Right renal pelvis (tissue), 4 donors: Measurements from ENCODE around the gene TIMM10. TPM values are rescaled to one million over a fixed set of nuclear protein-coding genes. Genes with fewer than 3 reads are reported as not detected.
A peak's percentile ranks its signal among the peaks of the same experiment; 100 is the strongest.
"Not testable (repeated sequence)": the region's sequence is repeated elsewhere in the genome, so short reads cannot be mapped to it uniquely, and the experiment has no call there.

Experiments
- DNase-seq, 4 donors: peaks; one replicate each; pipeline ENCODE4 v3.0.0-alpha.2; 2013; ENCODE audit warnings: low read depth in 4 of 4, low spot score in 3 of 4, missing footprints in 1 of 4
- polyA plus RNA-seq, 4 donors: library from polyadenylated mRNA; unstranded; fragments of 120-200 nt; gene quantifications; one replicate each; pipeline ENCODE4 v1.2.1, GENCODE V29; 2013; ENCODE audit not compliant: insufficient read length in 4 of 4

TIMM10 gene
- polyA plus RNA-seq, 4 donors: 43.8 to 56.6 (median 49.4) TPM

DNA sequence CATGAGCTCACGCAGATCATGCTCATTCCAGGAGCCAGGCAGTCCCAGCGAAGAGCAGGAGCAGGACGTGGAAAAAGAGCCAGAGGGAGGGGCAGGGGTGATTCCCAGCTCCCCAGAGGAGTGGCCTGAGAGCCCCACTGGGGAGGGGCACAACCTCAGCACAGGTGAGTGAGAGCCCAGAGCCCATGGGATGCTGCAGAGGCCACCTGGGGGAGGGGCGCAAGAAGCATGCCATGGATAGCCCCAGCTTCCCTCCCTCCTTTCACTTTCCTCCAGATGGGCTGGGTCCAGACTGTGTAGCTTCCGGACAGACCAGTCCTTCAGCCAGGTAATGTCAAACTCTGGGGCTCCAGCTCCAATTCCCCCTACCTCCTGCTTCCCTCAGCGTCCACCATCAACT lies 13.0 kb upstream of the TIMM10 start:
- no peak for DNase-seq

DNA sequence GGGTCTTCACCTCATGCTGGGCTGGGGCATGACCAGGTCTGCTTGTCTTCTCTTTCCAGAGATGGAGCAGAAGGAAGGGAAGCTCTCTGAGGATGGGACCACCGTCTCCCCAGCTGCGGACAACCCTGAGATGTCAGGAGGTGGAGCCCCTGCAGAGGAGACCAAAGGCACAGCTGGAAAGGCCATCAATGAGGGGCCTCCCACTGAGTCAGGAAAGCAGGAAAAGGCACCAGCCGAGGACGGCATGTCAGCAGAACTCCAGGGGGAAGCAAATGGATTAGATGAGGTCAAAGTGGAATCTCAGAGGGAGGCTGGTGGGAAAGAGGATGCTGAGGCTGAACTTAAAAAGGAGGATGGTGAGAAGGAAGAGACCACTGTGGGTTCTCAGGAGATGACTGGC lies 12.0 kb upstream of the TIMM10 start:
- no peak for DNase-seq

DNA sequence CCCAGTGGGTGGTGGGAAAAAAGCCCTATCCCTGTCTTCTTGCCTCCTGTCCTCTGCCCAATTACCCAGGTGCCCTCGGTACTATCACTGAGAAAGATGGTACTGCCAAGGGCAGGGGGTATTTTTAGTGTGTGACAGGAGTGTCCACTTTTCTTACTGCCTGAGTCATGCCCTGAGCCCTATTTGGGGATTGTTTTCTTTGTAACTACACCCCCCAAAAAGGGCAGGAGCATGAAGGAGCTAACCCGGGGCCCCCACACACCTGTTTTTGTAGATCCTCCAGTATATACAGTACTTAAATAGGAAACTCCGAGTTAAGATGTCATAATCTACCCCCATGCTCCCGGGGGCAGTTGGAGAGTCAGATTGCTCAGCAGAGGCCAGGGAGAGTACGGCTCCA lies 10.6 kb upstream of the TIMM10 start:
- DNase-seq: no peak

DNA sequence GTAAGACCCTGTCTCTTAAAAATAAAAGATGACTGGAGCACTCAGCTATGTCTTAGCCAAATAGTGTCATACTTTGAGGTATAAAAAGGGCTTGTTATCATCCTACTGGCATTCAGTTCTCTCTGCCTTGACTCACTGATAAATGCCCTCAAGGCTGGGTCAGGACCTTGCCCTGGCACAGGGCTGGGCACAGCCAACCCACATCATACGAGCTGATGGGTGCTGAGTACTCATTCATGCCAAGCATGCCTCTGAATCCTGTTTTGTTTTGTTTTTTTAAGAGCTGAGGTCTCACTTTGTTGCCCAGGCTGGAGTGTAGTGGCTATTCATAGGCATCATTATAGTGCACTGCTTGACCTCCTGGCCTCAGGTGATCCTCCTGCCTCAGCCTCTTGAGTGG lies 8.8 kb upstream of the TIMM10 start:
- DNase-seq: no peak

DNA sequence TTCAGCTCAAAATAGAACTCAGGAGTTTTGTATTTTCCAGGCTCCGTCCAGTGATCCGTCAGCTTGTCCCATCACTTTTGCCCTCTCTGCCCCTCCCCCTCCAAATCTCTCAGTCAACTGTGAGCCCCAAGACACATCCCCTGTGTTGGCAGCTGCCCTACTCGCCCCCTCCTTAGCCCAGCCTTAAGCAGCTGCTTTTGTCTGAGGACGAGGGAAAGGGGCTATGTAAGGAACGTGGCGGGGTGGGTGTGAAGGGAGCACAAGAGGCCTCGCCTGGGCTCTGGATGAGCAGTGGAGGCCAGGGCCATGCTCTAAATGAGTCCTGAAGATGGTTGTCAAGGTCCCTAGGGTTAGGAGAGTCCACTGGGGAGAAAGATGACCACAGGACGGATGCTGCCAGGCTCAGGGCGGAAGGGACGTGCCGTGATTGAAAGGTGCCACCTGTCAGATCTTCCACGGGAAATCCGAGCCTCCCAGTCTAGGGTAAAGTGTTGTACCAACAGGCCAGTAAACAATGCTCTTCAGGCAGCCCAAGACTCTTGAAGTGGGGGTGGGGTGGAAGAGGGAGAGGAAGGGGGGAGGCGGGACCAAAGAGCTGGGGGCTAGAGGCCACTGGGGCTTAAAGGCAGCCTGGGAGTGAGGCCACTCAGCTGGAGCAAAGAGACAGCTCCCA lies 6.5 kb upstream of the TIMM10 start, which contains the start of gene SMTNL1:
TSS of gene SMTNL1 (plus strand) at position 649 of the 673 bp plus-strand sequence. CDS start 5,048 bp downstream, outside the sequence.
- DNase-seq: no peak

DNA sequence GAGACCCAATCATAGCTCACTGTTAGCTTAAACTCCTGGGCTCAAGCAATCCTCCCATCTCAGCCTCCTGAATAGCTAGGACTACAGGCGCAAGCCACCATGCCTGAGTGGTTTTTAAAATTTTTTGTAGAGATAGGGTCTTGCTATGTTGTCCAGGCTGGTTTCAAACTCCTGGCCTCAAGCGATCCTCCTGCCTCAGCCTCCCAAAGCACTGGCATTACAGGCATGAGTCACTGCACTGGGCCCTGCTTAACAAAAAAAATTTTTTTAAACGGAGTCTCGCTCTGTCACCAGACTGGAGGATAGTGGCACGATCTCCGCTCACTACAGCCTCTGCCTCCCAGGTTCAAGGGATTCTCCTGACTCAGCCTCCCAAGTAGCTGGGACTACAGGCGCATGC lies 3.9 kb upstream of the TIMM10 start:
- not testable (repeated sequence) for DNase-seq

DNA sequence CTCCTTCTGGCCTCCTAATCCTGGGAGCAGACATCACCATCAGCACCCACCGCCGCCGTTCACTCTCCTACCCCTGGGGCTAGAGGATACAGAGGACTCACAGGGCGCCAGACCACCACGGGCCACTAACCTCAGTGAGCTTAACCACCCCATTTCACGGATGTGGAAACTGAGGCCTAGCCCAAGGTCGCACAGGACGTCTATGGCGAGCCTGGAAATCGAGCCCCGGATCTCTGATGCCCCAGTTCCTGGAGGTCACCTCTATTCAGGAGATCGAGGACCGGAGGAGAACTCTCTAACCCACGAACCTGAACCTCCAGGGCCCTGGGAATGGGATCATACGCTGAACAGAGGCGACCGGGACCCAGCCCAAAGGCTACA lies 349 bp downstream of the TIMM10 start:
- DNase-seq: no peak

DNA sequence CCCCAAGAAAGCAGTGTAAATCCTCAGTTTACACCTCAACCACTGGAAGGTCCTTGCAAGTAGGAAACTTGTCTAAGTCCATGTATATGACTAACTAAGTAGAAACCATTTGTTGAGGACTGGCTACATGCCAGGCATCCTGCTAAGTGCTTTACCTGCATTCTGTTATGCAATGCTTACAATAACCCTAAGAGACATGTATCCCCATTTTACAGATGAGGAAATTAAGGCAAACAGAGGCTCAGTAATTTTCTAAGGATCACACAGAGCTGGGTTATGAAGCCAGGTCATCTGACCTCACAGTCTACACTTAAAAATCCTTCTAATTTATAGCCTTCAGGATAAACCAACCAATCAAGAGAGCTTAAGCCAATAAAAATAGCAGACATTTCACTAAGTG lies 1.5 kb downstream of the TIMM10 start:
- DNase-seq: no peak

DNA sequence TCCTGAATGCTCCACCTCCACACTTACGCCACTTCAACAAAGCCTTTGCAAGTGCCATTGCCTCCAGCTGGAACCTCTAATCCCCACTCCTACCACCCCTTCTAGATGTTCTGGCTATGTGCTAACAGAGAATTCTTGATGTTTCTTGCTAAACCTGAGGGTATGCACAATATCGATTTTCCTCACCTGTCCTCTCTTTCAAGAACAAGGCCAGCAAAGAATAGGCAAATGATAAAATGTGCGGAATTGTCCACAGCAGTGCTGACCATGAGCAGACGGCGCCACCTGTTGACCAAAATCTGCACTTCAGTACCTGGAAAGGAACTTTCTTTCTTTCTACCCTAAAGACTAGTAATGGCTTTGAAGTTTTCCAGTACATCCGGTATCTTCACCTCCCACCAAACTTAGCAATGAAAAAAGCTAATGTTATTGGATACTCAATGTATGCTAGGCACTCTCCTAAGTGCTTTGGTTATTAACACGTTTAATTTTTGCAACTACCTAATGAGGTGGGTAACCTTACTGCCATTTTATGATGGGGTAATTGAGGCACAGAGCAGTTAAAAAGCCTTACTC lies 3.4 kb downstream of the TIMM10 start:
- DNase-seq: peak in 1 of 4 donors; percentile 57

DNA sequence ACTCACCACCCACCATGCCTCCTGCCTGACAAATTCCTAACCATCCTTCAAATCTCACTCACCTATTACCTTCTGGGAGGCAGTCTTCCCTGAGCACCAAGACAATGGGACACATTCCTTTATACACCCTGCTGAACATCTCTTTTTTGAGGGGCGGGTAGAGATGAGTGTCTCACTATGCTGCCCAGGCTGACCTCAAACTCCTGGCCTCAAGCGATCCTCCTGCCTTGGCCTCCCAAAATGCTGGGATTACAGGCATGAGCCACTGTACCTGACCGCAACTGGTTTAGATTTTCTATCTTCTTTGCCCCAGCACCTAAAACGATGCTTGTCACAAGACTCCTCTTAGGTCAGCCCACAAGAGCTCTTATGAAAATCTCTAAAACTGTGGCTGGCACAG lies 7.1 kb downstream of the TIMM10 start:
- DNase-seq: no peak

DNA sequence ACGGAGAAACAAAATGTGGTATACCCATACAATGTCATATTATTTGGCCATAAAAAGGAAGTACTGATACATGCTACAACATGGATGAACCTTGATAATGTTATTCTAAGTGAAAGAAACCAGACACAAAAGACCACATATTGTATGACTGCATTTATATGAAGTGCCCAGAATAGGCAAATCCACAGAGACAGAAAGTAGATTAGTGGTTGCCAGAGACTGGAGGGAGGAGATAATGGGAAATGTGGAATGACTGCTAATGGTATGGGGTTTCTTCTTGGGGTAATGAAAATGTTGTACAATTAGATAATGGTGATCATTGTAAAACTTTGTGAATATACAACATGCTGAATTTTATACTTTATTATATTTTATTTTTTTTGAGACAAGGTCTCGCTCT lies 9.4 kb downstream of the TIMM10 start:
- DNase-seq: no peak

DNA sequence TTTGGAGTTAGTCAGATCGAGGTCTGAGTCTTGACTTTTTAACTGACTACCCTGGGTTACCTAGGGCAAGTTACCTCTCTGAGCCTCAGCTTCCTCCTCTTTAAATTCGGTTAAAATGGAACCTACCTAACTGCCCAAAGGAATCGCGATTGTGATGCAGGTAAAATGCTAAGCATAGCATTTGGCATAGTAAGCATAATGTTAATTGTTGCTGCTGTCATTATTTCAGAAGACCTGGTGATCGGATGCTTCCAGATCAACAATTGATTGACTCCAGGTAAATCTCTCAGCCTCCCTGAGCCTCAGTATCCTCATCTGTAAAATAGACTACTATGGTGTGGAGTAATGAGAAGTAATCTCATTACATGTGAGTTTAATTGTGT lies 14.5 kb downstream of the TIMM10 start:
- no peak for DNase-seq

DNA sequence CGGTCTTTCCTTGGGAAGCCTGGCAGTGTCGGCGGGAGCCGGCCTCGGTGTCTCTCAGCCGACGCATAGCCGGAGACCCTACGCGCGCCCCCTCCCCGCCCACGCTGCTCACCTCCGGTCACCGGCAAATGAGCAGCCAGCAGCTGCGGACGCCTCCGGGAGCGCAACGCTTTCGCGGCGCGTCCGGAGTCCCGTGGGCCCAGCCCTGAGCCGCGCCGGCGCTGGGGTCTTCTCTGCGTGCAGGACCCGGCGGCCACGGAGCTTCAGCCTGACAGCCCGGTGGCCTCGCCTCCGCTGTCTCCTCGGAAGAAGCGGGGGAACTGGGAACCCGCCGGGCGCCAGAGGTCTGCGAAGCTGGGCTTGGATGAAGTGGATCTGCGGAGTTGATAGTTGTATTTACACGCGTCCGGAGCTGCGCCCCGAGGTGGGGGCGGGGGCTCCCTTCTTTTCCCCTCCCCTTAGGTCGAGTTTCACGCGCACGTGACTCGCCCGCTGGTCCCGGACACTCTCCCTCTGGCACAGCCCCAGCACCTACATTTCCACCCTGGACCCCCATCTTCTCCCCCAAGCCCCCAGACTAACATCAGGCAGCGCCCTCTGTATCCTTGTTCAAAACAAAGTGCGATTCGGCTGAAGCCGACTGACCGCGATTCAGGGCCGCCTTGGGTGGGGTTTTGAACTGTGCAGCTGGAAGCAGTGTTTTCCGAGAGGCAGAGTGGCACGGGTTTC lies 15.1 kb downstream of the TIMM10 start, which contains the start of gene SLC43A1:
TSS of gene SLC43A1 (minus strand) at position 371 of the 729 bp plus-strand sequence. CDS start 1,591 bp downstream, outside the sequence.
- DNase-seq: no peak

DNA sequence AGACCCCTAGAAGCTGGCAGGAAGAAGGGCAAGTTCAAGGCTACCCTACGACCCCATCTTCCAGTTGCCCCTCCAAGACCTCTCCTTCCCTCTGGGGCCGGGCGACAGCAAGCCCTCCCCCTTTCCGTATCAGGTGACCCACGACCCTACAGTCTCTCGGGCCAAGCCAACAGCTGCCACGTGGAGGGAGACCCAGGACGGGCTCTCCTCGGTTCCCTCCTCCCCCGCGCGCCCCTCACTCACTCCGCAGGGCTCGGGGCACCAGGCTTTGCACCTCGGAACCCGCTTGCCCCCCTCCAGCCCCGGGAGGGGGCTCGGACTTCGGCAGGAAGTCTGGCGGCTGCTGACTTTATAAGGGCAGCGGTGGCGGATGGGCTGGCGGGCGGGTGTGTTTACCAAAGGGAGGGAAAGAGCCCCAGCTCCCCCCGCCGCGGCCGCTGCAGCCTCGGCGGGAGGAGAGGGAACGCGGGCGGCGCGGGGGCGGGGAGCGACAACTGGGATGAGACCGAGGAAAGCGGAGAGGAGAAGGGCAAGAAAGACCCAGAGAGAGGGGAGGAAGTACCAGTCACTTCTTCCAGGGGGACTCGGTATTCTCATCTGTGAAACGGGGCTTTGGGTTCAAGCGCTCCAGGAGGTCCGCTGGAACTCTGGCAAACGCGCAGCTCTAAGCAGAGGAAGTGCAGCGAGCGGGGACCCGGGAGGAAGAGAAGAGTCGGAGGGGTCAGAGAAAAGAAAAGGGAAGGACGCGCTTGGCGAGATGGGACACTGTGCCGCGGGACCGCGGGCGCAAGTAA lies 15.8 kb downstream of the TIMM10 start:
- DNase-seq: no peak

DNA sequence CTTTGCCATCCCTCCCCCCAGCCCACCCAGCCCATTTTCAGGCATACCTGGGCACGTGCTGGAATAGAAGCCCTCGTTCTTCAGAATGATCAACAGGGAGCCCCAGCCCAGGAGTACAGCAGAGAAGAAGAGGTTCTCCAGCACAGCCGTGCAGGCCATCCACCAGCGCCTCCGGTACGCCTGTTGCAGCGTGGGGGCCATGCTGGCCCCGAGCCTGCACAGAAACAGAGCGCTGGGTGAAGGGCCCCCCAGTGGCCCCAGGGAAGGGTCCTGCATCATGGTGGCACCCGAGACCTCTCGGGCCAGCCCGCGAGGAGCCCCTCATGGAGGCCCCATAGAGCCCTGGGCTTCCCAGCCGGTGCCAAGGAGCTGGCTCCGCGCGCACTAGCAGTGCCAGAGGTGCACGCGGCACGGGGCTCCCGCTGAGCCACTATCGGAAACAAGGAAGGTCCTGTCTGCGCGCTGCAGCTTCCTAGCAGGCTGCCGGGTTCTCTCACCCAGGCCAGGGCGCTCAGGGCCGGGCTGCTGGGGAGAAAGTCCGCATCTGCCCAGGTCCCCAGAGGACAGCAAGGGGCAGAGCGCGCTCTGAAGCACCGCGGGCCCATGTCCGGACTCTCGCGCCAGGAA lies 16.5 kb downstream of the TIMM10 start:
- no peak for DNase-seq

DNA sequence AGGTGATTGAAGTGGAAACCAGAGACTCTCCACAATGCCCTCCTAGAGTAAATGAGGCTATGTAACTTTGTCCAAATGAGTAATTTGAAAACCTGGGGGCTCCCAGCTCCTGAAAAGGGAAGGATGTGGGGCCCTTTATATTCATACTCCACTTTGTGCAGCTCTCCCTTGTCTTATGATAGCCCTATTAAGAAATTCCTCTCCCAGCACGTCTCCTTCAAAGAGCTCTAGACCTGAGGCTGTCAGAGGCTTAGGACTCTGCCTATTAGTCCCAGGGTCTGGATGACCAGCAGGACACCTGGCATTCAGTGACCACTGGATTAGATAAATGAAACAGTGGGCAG lies 17.1 kb downstream of the TIMM10 start:
- no peak for DNase-seq

DNA sequence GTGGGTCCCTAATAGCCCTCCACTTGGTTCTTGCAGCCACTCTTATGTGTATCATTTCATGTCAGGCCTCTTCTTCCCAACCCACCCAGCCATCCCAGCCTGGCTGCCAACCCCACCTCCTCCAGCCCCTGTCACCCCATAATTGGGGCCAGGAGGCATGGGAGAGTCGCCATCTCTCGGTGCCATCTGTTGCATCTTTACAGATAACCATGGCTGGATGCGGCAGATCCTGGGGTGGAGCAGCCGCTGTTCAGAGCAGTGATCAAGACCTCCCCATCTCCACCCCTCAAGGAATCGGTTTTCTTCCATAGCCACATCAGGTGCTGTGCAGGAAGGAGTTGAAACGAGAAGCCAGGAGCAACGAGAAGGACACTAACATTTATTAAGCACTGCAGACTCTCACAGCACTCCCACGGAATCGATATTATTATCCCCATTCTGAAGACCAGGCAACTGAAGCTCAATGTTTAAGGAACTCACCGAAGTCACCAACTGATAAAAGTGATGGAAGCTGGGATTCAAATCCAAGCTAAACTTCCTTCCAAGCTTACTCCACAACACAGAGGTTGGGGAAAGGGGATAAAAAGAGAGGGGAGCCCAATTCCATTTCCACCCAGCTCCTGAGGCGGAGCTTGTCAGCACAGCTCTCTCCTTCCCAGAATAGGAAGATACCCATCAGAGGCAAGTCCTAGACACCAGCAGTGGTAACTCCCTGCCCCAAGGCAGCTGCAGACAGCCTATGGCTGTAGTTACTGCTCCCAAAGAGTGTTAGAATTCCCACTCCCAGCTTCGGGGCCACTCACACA lies 17.7 kb downstream of the TIMM10 start:
- no peak for DNase-seq

DNA sequence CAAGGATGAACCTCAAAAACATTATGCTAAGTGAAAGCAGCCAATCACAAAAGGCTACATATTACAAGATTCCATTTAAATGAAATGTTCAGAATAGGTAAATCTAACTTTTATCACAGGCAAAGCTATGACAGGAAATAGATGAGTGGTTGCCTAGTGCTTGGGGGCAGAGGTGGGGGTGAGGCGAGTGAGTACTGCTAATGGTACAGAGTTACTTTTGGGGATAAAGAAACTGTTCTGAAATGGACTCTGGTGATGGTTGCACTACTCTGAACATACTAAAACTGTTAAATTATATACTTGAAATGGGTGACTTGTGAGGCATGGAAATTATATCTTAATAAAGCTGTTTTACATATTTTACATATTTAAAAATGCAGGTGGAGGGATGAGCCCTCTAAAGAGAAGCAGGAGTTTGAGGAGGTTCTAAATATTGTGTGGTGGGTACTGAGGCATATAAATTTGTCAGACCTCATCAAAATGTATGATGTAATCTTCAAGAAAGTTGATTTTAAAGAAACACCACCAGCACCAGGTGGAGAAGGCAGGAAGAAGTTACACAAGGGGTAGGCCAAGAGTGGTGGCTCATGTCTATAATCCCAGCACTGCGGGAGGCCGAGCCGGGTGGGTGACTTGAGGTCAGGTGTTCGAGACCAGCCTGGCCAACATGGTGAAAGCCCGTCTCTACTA lies 18.7 kb downstream of the TIMM10 start:
- DNase-seq: no peak
